Trophoblast cell (in vitro differentiated cells and primary cell): ENCODE results near the gene ZBTB24.

Source experiments
- DNase-seq, 2 donors: peaks; one replicate each; pipeline ENCODE4 v3.0.0-alpha.2; 2016
- H2AFZ ChIP-seq: 2 replicates; pipeline ENCODE4 v1.6.1; 2013; ENCODE audit warnings: low read length, moderate library complexity, mild to moderate bottlenecking; ENCODE audit not compliant: insufficient read depth, poor library complexity
- H2AK5ac ChIP-seq: 2 replicates; pipeline ENCODE4 v1.6.1; 2013; ENCODE audit warnings: mild to moderate bottlenecking, low read length
- H2BK120ac ChIP-seq: 2 replicates; pipeline ENCODE4 v1.6.1; 2013; ENCODE audit warnings: low read length, mild to moderate bottlenecking, moderate library complexity; ENCODE audit not compliant: insufficient read depth, poor library complexity
- H2BK12ac ChIP-seq: 2 replicates; pipeline ENCODE4 v1.6.1; 2013; ENCODE audit warnings: mild to moderate bottlenecking, low read length, moderate library complexity
- H2BK5ac ChIP-seq: 2 replicates; pipeline ENCODE4 v1.6.1; 2013; ENCODE audit warnings: low read length, low read depth, moderate library complexity, mild to moderate bottlenecking; ENCODE audit not compliant: poor library complexity
- H3K14ac ChIP-seq: 2 replicates; pipeline ENCODE4 v1.6.1; 2013; ENCODE audit warnings: mild to moderate bottlenecking, low read length
- H3K18ac ChIP-seq: 2 replicates; pipeline ENCODE4 v1.6.1; 2013; ENCODE audit warnings: mild to moderate bottlenecking, low read length
- H3K23ac ChIP-seq: 2 replicates; pipeline ENCODE4 v1.6.1; 2013; ENCODE audit warnings: low read length
- H3K27ac ChIP-seq: 2 replicates; pipeline ENCODE4 v1.5.1; 2013; ENCODE audit warnings: low read depth, mild to moderate bottlenecking, inconsistent platforms, low read length, moderate library complexity
- H3K27me3 ChIP-seq: 2 replicates; pipeline ENCODE4 v1.6.1; 2013; ENCODE audit warnings: inconsistent platforms, mild to moderate bottlenecking, low read length, moderate library complexity; ENCODE audit not compliant: insufficient read depth
- H3K36me3 ChIP-seq, 2 experiments: 1 replicate in 1 of 2; 2 replicates in 1 of 2; pipeline ENCODE4 v1.6.1; 2013; ENCODE audit warnings: low read length in 2 of 2, mild to moderate bottlenecking in 2 of 2, moderate library complexity in 1 of 2; ENCODE audit not compliant: insufficient read depth in 2 of 2, control insufficient read depth in 1 of 2
- H3K4ac ChIP-seq: 2 replicates; pipeline ENCODE4 v1.6.1; 2013; ENCODE audit warnings: low read depth, mild to moderate bottlenecking, low read length, moderate library complexity
- H3K4me1 ChIP-seq, 2 experiments: 1 replicate in 1 of 2; 2 replicates in 1 of 2; pipeline ENCODE4 v1.6.1; 2013; ENCODE audit warnings: low read length in 2 of 2, mild to moderate bottlenecking in 2 of 2, moderate library complexity in 1 of 2; ENCODE audit not compliant: insufficient read depth in 2 of 2, control insufficient read depth in 1 of 2
- H3K4me2 ChIP-seq: 2 replicates; pipeline ENCODE4 v1.6.1; 2013; ENCODE audit warnings: inconsistent platforms, mild to moderate bottlenecking, low read length, moderate library complexity
- H3K4me3 ChIP-seq: 2 replicates; pipeline ENCODE4 v1.5.1; 2013; ENCODE audit warnings: mild to moderate bottlenecking, low read depth, low read length, inconsistent platforms
- H3K79me1 ChIP-seq: one replicate; pipeline ENCODE4 v1.6.1; 2013; ENCODE audit warnings: low read length
- H3K79me2 ChIP-seq: 2 replicates; pipeline ENCODE4 v1.6.1; 2013; ENCODE audit warnings: low read length, mild to moderate bottlenecking; ENCODE audit not compliant: control insufficient read depth, insufficient read depth, poor library complexity
- H3K9ac ChIP-seq: 2 replicates; pipeline ENCODE4 v1.6.1; 2013; ENCODE audit warnings: mild to moderate bottlenecking, low read length
- H3K9me3 ChIP-seq: 2 replicates; pipeline ENCODE4 v1.6.1; 2013; ENCODE audit warnings: low read depth, mild to moderate bottlenecking, control low read depth, inconsistent platforms, low read length; ENCODE audit not compliant: insufficient read depth
- H4K12ac ChIP-seq: 2 replicates; pipeline ENCODE4 v1.6.1; 2013; ENCODE audit warnings: low read depth, mild to moderate bottlenecking, low read length, moderate library complexity
- H4K8ac ChIP-seq: 2 replicates; pipeline ENCODE4 v1.6.1; 2013; ENCODE audit warnings: low read depth, mild to moderate bottlenecking, low read length, moderate library complexity
- H4K91ac ChIP-seq: one replicate; pipeline ENCODE4 v1.6.1; 2013; ENCODE audit warnings: low read depth, mild to moderate bottlenecking, low read length, moderate library complexity
- WGBS: extraction: QIAGEN DNeasy Blood & Tissue Kit; methylation state at CpG from one replicate; pipeline ENCODE4 v1.1.7; 2013; ENCODE audit warnings: missing lambda C conversion rate; ENCODE audit not compliant: insufficient read length, insufficient coverage; ENCODE audit errors: extremely low coverage; 5-methylcytosine and 5-hydroxymethylcytosine counted together

The ZBTB24 gene

GRCh38 chr6:109448615-109449014 is 34.4 kb downstream of the ZBTB24 start:
- H3K27ac ChIP-seq: no peak overlapping the region
- no peak overlapping the region for H2AFZ ChIP-seq
- no peak overlapping the region for H2BK5ac ChIP-seq
- no peaks in the 10 kb centered on the region for H3K4me1 ChIP-seq
- no peak overlapping the region for H3K4ac ChIP-seq
- no peaks in the 10 kb centered on the region for H3K79me2 ChIP-seq
- no CpG with 5 or more reads among the region's 7 CpGs for WGBS
- H3K4me2 ChIP-seq: no peak overlapping the region
- no peak overlapping the region for H2BK12ac ChIP-seq
- H4K91ac ChIP-seq: no peak overlapping the region
- H3K18ac ChIP-seq: no peak overlapping the region
- no peaks in the 10 kb centered on the region for H3K27me3 ChIP-seq
- peaks cover 63 to 75% of the 10 kb centered on the region in 2 experiments for H3K36me3 ChIP-seq
- no peak overlapping the region for H4K12ac ChIP-seq
- H3K14ac ChIP-seq: no peak overlapping the region
- H3K9me3 ChIP-seq: no peaks in the 10 kb centered on the region
- H3K79me1 ChIP-seq: no peaks in the 10 kb centered on the region
- H2BK120ac ChIP-seq: no peak overlapping the region
- no peak overlapping the region for H3K9ac ChIP-seq
- H2AK5ac ChIP-seq: no peak overlapping the region
- H3K23ac ChIP-seq: no peak overlapping the region
- no peak overlapping the region for H3K4me3 ChIP-seq
- H4K8ac ChIP-seq: no peak overlapping the region
- no peak for DNase-seq

GRCh38 chr6:109447878-109448555 is 35.0 kb downstream of the ZBTB24 start:
- H3K23ac ChIP-seq: no peak overlapping the region
- no peak overlapping the region for H3K4me3 ChIP-seq
- WGBS: no CpG with 5 or more reads among the region's 8 CpGs
- H3K4me1 ChIP-seq: no peaks in the 10 kb centered on the region
- no peak overlapping the region for H4K12ac ChIP-seq
- H2AFZ ChIP-seq: no peak overlapping the region
- H2BK12ac ChIP-seq: no peak overlapping the region
- H3K79me2 ChIP-seq: no peaks in the 10 kb centered on the region
- H2AK5ac ChIP-seq: no peak overlapping the region
- H3K14ac ChIP-seq: no peak overlapping the region
- H3K27me3 ChIP-seq: no peaks in the 10 kb centered on the region
- H2BK120ac ChIP-seq: no peak overlapping the region
- no peak overlapping the region for H3K18ac ChIP-seq
- H3K36me3 ChIP-seq: peaks cover 63 to 74% of the 10 kb centered on the region in 2 experiments
- no peak overlapping the region for H2BK5ac ChIP-seq
- H4K8ac ChIP-seq: no peak overlapping the region
- no peak overlapping the region for H4K91ac ChIP-seq
- H3K79me1 ChIP-seq: no peaks in the 10 kb centered on the region
- DNase-seq: no peak
- no peaks in the 10 kb centered on the region for H3K9me3 ChIP-seq
- no peak overlapping the region for H3K4me2 ChIP-seq
- H3K27ac ChIP-seq: no peak overlapping the region
- H3K9ac ChIP-seq: no peak overlapping the region
- no peak overlapping the region for H3K4ac ChIP-seq

GRCh38 chr6:109447087-109447486 is 35.9 kb downstream of the ZBTB24 start:
- Histone ChIP-seq H3K4ac (no peak overlapping the region), H3K23ac (no peak overlapping the region), H2AFZ (no peak overlapping the region), H4K8ac (no peak overlapping the region), H3K27me3 (no peaks in the 10 kb centered on the region), H3K27ac (no peak overlapping the region), H4K91ac (no peak overlapping the region), H3K36me3 (peaks cover 63 to 76% of the 10 kb centered on the region in 2 experiments), H3K4me2 (no peak overlapping the region), H2AK5ac (no peak overlapping the region), H3K79me2 (no peaks in the 10 kb centered on the region), H3K9ac (no peak overlapping the region), H4K12ac (no peak overlapping the region), H2BK120ac (no peak overlapping the region), H2BK12ac (no peak overlapping the region), H3K18ac (no peak overlapping the region), H3K79me1 (no peaks in the 10 kb centered on the region), H3K9me3 (no peaks in the 10 kb centered on the region), H3K14ac (no peak overlapping the region), H3K4me1 (peaks cover under 1% of the 10 kb centered on the region in 2 experiments), H2BK5ac (no peak overlapping the region), H3K4me3 (no peak overlapping the region)
- WGBS: no CpG with 5 or more reads among the region's 10 CpGs
- no peak for DNase-seq

- Histone ChIP-seq H2AK5ac (no peak overlapping the region), H3K18ac (no peak overlapping the region), H3K79me2 (no peaks in the 10 kb centered on the region), H3K9me3 (no peaks in the 10 kb centered on the region), H3K4me2 (no peak overlapping the region), H4K8ac (no peak overlapping the region), H3K14ac (no peak overlapping the region), H3K4ac (no peak overlapping the region), H4K12ac (no peak overlapping the region), H4K91ac (no peak overlapping the region), H2BK120ac (no peak overlapping the region), H3K36me3 (peaks cover 58 to 71% of the 10 kb centered on the region in 2 experiments), H3K23ac (no peak overlapping the region), H3K9ac (no peak overlapping the region), H3K27me3 (no peaks in the 10 kb centered on the region), H3K79me1 (no peaks in the 10 kb centered on the region), H3K27ac (no peak overlapping the region), H3K4me1 (peaks cover 4 to 6% of the 10 kb centered on the region in 2 experiments), H3K4me3 (no peak overlapping the region), H2BK5ac (no peak overlapping the region), H2AFZ (no peak overlapping the region), H2BK12ac (no peak overlapping the region)
- no CpG with 5 or more reads among the region's 8 CpGs for WGBS
- DNase-seq: no peak
Observed at GRCh38 chr6:109446541-109446940, 36.5 kb downstream of the ZBTB24 start.
